SJSA1 (cell line): ENCODE measurements around the gene RAB12. TPM values are rescaled to one million over a fixed set of nuclear protein-coding genes. Genes with fewer than 3 reads are reported as not detected.
"Not testable (repeated sequence)": the region's sequence is repeated elsewhere in the genome, so short reads cannot be mapped to it uniquely, and the experiment has no call there.

ENCODE experiments used
- DNase-seq, 2 experiments: peaks; one replicate each; pipeline ENCODE4 v3.0.0-alpha.2; 2015 to 2020; ENCODE audit warnings: low spot score in 2 of 2, low read depth in 1 of 2
- H3K27ac ChIP-seq: fragments of 250-450 bp; sonication (Bioruptor Pico); 2 replicates; pipeline ENCODE4 v1.5.1; 2020; ENCODE audit warnings: mild to moderate bottlenecking, moderate library complexity
- H3K27me3 ChIP-seq: fragments of 250-450 bp; sonication (Bioruptor Pico); replicated peaks from 2 replicates; pipeline ENCODE4 v1.5.1; 2020; ENCODE audit warnings: mild to moderate bottlenecking, moderate library complexity
- H3K36me3 ChIP-seq: fragments of 250-450 bp; sonication (Bioruptor Pico); 2 replicates; pipeline ENCODE4 v1.5.1; 2020; ENCODE audit warnings: mild to moderate bottlenecking
- H3K4me1 ChIP-seq: fragments of 250-450 bp; sonication (Bioruptor Pico); replicated peaks from 2 replicates; pipeline ENCODE4 v1.6.1; 2021; ENCODE audit warnings: mild to moderate bottlenecking
- H3K4me3 ChIP-seq: fragments of 250-450 bp; sonication (Bioruptor Pico); 2 replicates; pipeline ENCODE4 v1.5.1; 2020; ENCODE audit warnings: mild to moderate bottlenecking
- H3K9me3 ChIP-seq: fragments of 250-450 bp; sonication (Bioruptor Pico); replicated peaks from 2 replicates; pipeline ENCODE4 v1.5.1; 2020; ENCODE audit warnings: mild to moderate bottlenecking
- total RNA-seq: library from RNA; depleted of rRNA; stranded (reverse); fragments of >200 nt; shearing (Covaris generic); gene quantifications from 2 replicates; pipeline ENCODE4 v1.2.3, GENCODE V29; 2014

RAB12 gene
- total RNA-seq, 1 experiment from 2014 or later = 93.1 TPM

GRCh38 chr18:8643326-8643878, 34.2 kb downstream of the RAB12 start:
- Histone ChIP-seq H3K9me3 (no peaks in the 10 kb centered on the region), H3K36me3 (peaks cover 16% of the 10 kb centered on the region), H3K27ac (no peak overlapping the region), H3K4me3 (no peak overlapping the region), H3K4me1 (no peaks in the 10 kb centered on the region), H3K27me3 (no peaks in the 10 kb centered on the region)
- no peak for DNase-seq

- not testable (repeated sequence) for H3K27ac ChIP-seq, DNase-seq, H3K27me3 ChIP-seq, H3K4me1 ChIP-seq, H3K9me3 ChIP-seq, H3K4me3 ChIP-seq, H3K36me3 ChIP-seq
Observed at GRCh38 chr18:8647359-8647758, 38.1 kb downstream of the RAB12 start.

GRCh38 chr18:8651478-8652261, 42.4 kb downstream of the RAB12 start:
- not testable (repeated sequence) for H3K27me3 ChIP-seq, H3K27ac ChIP-seq, DNase-seq

GRCh38 chr18:8654503-8655451, 45.5 kb downstream of the RAB12 start:
- H3K4me1 ChIP-seq = peaks cover 9% of the 10 kb centered on the region
- DNase-seq = peak in 1 of 2 experiments; percentile 17
- H3K27me3 ChIP-seq = no peaks in the 10 kb centered on the region
- no peaks in the 10 kb centered on the region for H3K36me3 ChIP-seq
- H3K4me3 ChIP-seq = no peak overlapping the region
- H3K9me3 ChIP-seq = no peaks in the 10 kb centered on the region; the same call in 1 of the 2 replicates
- no peak overlapping the region for H3K27ac ChIP-seq

More at GRCh38 chr18:8651478-8652261, 42.4 kb downstream of the RAB12 start:
- H3K9me3 ChIP-seq, H3K4me3 ChIP-seq, H3K36me3 ChIP-seq, H3K4me1 ChIP-seq: not testable (repeated sequence)

GRCh38 chr18:8656232-8656631, 47.0 kb downstream of the RAB12 start:
- Histone ChIP-seq H3K4me1 (peaks cover 9% of the 10 kb centered on the region), H3K27ac (no peak overlapping the region), H3K4me3 (no peak overlapping the region), H3K9me3 (no peaks in the 10 kb centered on the region), H3K36me3 (no peaks in the 10 kb centered on the region), H3K27me3 (no peaks in the 10 kb centered on the region)
- no peak for DNase-seq

- Histone ChIP-seq H3K27ac (no peak overlapping the region), H3K4me1 (peaks cover 9% of the 10 kb centered on the region), H3K27me3 (no peaks in the 10 kb centered on the region), H3K9me3 (no peaks in the 10 kb centered on the region), H3K36me3 (no peaks in the 10 kb centered on the region), H3K4me3 (no peak overlapping the region)
- no peak for DNase-seq
Observed at GRCh38 chr18:8657050-8657820, 48.0 kb downstream of the RAB12 start.

DNA sequence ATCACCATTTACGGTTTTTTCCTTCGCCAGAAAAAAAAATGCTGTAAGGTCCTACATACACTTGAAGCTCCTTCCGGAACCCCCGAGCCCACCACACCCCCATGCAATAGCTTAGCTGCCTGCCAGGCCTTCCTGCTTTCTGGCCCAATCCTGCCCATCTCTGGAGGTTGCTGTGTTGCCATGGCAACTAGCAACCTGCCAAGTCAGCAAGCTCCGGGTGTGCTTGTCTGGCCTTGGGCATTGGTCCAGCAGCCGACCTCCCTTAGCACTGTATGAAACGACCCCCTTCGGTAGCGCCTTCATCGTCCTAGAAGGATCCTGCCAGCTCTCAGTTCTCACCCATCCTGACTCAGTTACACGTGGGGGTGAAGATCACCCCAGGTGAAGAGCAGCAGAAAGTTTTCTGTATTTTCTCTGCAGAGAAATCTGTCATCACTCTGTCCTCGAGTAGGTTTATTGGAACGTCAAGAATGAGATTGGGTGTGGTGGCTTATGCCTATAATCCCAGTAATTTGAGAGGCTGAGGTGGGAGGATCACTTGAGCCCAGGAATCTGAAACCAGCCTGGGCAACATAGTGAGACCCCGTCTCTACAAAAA, 48.7 kb downstream of the RAB12 start:
- H3K27me3 ChIP-seq = no peaks in the 10 kb centered on the region
- no peaks in the 10 kb centered on the region for H3K9me3 ChIP-seq
- H3K27ac ChIP-seq = no peak overlapping the region
- no peak overlapping the region for H3K4me3 ChIP-seq
- peaks cover 9% of the 10 kb centered on the region for H3K4me1 ChIP-seq
- no peaks in the 10 kb centered on the region for H3K36me3 ChIP-seq
- DNase-seq = no peak

GRCh38 chr18:8658858-8659485, 49.7 kb downstream of the RAB12 start:
- no peak overlapping the region for H3K4me3 ChIP-seq
- no peaks in the 10 kb centered on the region for H3K27me3 ChIP-seq
- H3K9me3 ChIP-seq = no peaks in the 10 kb centered on the region
- DNase-seq = no peak
- H3K27ac ChIP-seq = no peak overlapping the region
- peaks cover 9% of the 10 kb centered on the region for H3K4me1 ChIP-seq
- no peaks in the 10 kb centered on the region for H3K36me3 ChIP-seq

GRCh38 chr18:8659609-8660242, 50.5 kb downstream of the RAB12 start:
- Histone ChIP-seq H3K4me1 (peaks cover 9% of the 10 kb centered on the region), H3K9me3 (no peaks in the 10 kb centered on the region), H3K4me3 (no peak overlapping the region), H3K27ac (no peak overlapping the region), H3K27me3 (no peaks in the 10 kb centered on the region), H3K36me3 (no peaks in the 10 kb centered on the region)
- DNase-seq = no peak

DNA sequence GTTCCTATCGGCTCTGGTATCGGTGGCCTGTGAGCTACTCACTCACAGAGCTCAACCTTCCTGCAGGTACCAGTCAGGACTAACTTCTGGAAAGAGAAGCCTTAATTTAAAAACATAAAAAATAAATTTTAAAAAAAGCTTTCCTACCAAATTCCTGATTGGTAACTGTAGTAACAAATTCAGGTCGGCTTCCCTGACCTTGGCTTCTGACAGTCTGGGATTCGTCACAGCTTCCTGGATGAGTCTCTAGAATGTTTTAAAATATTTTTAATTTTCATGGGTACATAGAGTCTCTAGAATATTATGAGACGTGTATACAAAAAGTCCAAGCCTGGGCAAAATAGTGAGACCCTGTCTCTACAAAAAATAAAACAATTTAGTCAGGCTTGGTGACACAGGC, 51.1 kb downstream of the RAB12 start:
- H3K9me3 ChIP-seq = no peaks in the 10 kb centered on the region
- H3K4me3 ChIP-seq = no peak overlapping the region
- H3K36me3 ChIP-seq = no peaks in the 10 kb centered on the region
- peaks cover 11% of the 10 kb centered on the region for H3K4me1 ChIP-seq
- H3K27me3 ChIP-seq = no peaks in the 10 kb centered on the region
- no peak for DNase-seq
- no peak overlapping the region for H3K27ac ChIP-seq

- Histone ChIP-seq H3K27ac (no peak overlapping the region), H3K4me3 (no peak overlapping the region), H3K27me3 (no peaks in the 10 kb centered on the region), H3K4me1 (peaks cover 17% of the 10 kb centered on the region), H3K36me3 (no peaks in the 10 kb centered on the region), H3K9me3 (no peaks in the 10 kb centered on the region)
- no peak for DNase-seq
Observed at GRCh38 chr18:8661754-8662559, 52.7 kb downstream of the RAB12 start.
